ENCODE measurements around the gene ATP11A. TPM values are rescaled to one million over a fixed set of nuclear protein-coding genes. Genes with fewer than 3 reads are reported as not detected.
"Not testable (repeated sequence)": the region's sequence is repeated elsewhere in the genome, so short reads cannot be mapped to it uniquely, and the experiment has no call there.

ATP11A gene
- total and polyA plus RNA-seq, 4 donors: 3.1 to 68.1 (median 28.6) TPM

- no peaks in the 10 kb centered on the region for H3K36me3 ChIP-seq (ENCODE audit: control insufficient read depth in 1 of 2, insufficient read depth in 2 of 2, low read length in 1 of 2)
- ATAC-seq (ENCODE audit: low FRiP score) (no peak), DNase-seq (peak in 1 of 2 donors; percentile 18)
- intact Hi-C loops (cut with DNase I): no loop called here
- H3K27ac ChIP-seq (ENCODE audit: low read depth in 1 of 2, low read length in 2 of 2): no peak overlapping the region
- WGBS, 2 donors: 91 to 93% methylated on average over 24 of the region's 24 CpGs
- no peaks in the 10 kb centered on the region for H3K9me3 ChIP-seq (ENCODE audit: control insufficient read depth, low read length)
- no peak overlapping the region for H3K4me3 ChIP-seq (ENCODE audit: low read length in 2 of 2)
- no peaks in the 10 kb centered on the region for H3K4me1 ChIP-seq (ENCODE audit: control insufficient read depth in 1 of 2, insufficient read depth in 2 of 2, low read length in 2 of 2)
- H3K27me3 ChIP-seq (ENCODE audit: control insufficient read depth in 1 of 2, insufficient read depth in 2 of 2, low read length in 1 of 2): no peaks in the 10 kb centered on the region
Observed at GRCh38 chr13:112883241-112883945, 193.6 kb downstream of the ATP11A start.

- H3K4me1 ChIP-seq (ENCODE audit: control insufficient read depth in 1 of 2, insufficient read depth in 2 of 2, low read length in 2 of 2); H3K36me3 ChIP-seq (ENCODE audit: control insufficient read depth in 1 of 2, insufficient read depth in 2 of 2, low read length in 1 of 2); ATAC-seq (ENCODE audit: low FRiP score); H3K4me3 ChIP-seq (ENCODE audit: low read length in 2 of 2); H3K27me3 ChIP-seq (ENCODE audit: control insufficient read depth in 1 of 2, insufficient read depth in 2 of 2, low read length in 1 of 2); intact Hi-C loops (cut with DNase I); H3K27ac ChIP-seq (ENCODE audit: low read depth in 1 of 2, low read length in 2 of 2); H3K9me3 ChIP-seq (ENCODE audit: control insufficient read depth, low read length): not testable (repeated sequence)
- peak in 1 of 2 donors; percentile 28 for DNase-seq
- 91 to 94% methylated on average over 13 of the region's 13 CpGs for WGBS, 2 donors
Observed at GRCh38 chr13:112884700-112885099, 194.9 kb downstream of the ATP11A start.

GRCh38 chr13:112885242-112885781, 195.5 kb downstream of the ATP11A start:
- Histone ChIP-seq H3K4me3 (ENCODE audit: low read length in 2 of 2) (no peak overlapping the region), H3K9me3 (ENCODE audit: control insufficient read depth, low read length) (no peaks in the 10 kb centered on the region), H3K27ac (ENCODE audit: low read depth in 1 of 2, low read length in 2 of 2) (no peak overlapping the region), H3K36me3 (ENCODE audit: control insufficient read depth in 1 of 2, insufficient read depth in 2 of 2, low read length in 1 of 2) (no peaks in the 10 kb centered on the region), H3K27me3 (ENCODE audit: control insufficient read depth in 1 of 2, insufficient read depth in 2 of 2, low read length in 1 of 2) (no peaks in the 10 kb centered on the region), H3K4me1 (ENCODE audit: control insufficient read depth in 1 of 2, insufficient read depth in 2 of 2, low read length in 2 of 2) (no peaks in the 10 kb centered on the region)
- intact Hi-C loops (cut with DNase I): no loop called here
- WGBS, 2 donors: 85% methylated on average over 19 of the region's 19 CpGs
- DNase-seq (no peak), ATAC-seq (ENCODE audit: low FRiP score) (no peak)

- no peak overlapping the region for H3K27ac ChIP-seq (ENCODE audit: low read depth in 1 of 2, low read length in 2 of 2)
- intact Hi-C loops (cut with DNase I): no loop called here
Observed at GRCh38 chr13:112885782-112886268, 196.0 kb downstream of the ATP11A start.

GRCh38 chr13:112887151-112887550, 197.3 kb downstream of the ATP11A start:
- DNase-seq (peak in 1 of 2 donors; percentile 33), ATAC-seq (ENCODE audit: low FRiP score) (no peak)
- Histone ChIP-seq H3K27me3 (ENCODE audit: control insufficient read depth in 1 of 2, insufficient read depth in 2 of 2, low read length in 1 of 2) (no peaks in the 10 kb centered on the region), H3K9me3 (ENCODE audit: control insufficient read depth, low read length) (no peaks in the 10 kb centered on the region), H3K36me3 (ENCODE audit: control insufficient read depth in 1 of 2, insufficient read depth in 2 of 2, low read length in 1 of 2) (no peaks in the 10 kb centered on the region), H3K27ac (ENCODE audit: low read depth in 1 of 2, low read length in 2 of 2) (no peak overlapping the region), H3K4me1 (ENCODE audit: control insufficient read depth in 1 of 2, insufficient read depth in 2 of 2, low read length in 2 of 2) (no peaks in the 10 kb centered on the region), H3K4me3 (ENCODE audit: low read length in 2 of 2) (no peak overlapping the region)
- WGBS, 2 donors: 95 to 96% methylated on average over 6 of the region's 6 CpGs
- intact Hi-C loops (cut with DNase I): no loop called here

More at GRCh38 chr13:112885782-112886268, 196.0 kb downstream of the ATP11A start:
- Histone ChIP-seq H3K9me3 (ENCODE audit: control insufficient read depth, low read length) (no peaks in the 10 kb centered on the region), H3K4me3 (ENCODE audit: low read length in 2 of 2) (no peak overlapping the region), H3K27me3 (ENCODE audit: control insufficient read depth in 1 of 2, insufficient read depth in 2 of 2, low read length in 1 of 2) (no peaks in the 10 kb centered on the region), H3K36me3 (ENCODE audit: control insufficient read depth in 1 of 2, insufficient read depth in 2 of 2, low read length in 1 of 2) (no peaks in the 10 kb centered on the region), H3K4me1 (ENCODE audit: control insufficient read depth in 1 of 2, insufficient read depth in 2 of 2, low read length in 2 of 2) (no peaks in the 10 kb centered on the region)
- DNase-seq (peak; percentile 86 to 91), ATAC-seq (ENCODE audit: low FRiP score) (peak; percentile 91)
- 0 to 4% methylated on average over 25 of the region's 25 CpGs for WGBS, 2 donors

- Histone ChIP-seq H3K4me3 (ENCODE audit: low read length in 2 of 2) (no peak overlapping the region), H3K27ac (ENCODE audit: low read depth in 1 of 2, low read length in 2 of 2) (no peak overlapping the region), H3K27me3 (ENCODE audit: control insufficient read depth in 1 of 2, insufficient read depth in 2 of 2, low read length in 1 of 2) (no peaks in the 10 kb centered on the region), H3K9me3 (ENCODE audit: control insufficient read depth, low read length) (no peaks in the 10 kb centered on the region), H3K36me3 (ENCODE audit: control insufficient read depth in 1 of 2, insufficient read depth in 2 of 2, low read length in 1 of 2) (no peaks in the 10 kb centered on the region), H3K4me1 (ENCODE audit: control insufficient read depth in 1 of 2, insufficient read depth in 2 of 2, low read length in 2 of 2) (no peaks in the 10 kb centered on the region)
- DNase-seq (peak in 1 of 2 donors; percentile 35), ATAC-seq (ENCODE audit: low FRiP score) (no peak)
- intact Hi-C loops (cut with DNase I): no loop called here
- 84 to 86% methylated on average over 10 of the region's 10 CpGs for WGBS, 2 donors
Observed at GRCh38 chr13:112887557-112887991, 197.7 kb downstream of the ATP11A start.

- Histone ChIP-seq H3K4me1 (ENCODE audit: control insufficient read depth in 1 of 2, insufficient read depth in 2 of 2, low read length in 2 of 2) (no peaks in the 10 kb centered on the region), H3K27me3 (ENCODE audit: control insufficient read depth in 1 of 2, insufficient read depth in 2 of 2, low read length in 1 of 2) (no peaks in the 10 kb centered on the region), H3K36me3 (ENCODE audit: control insufficient read depth in 1 of 2, insufficient read depth in 2 of 2, low read length in 1 of 2) (no peaks in the 10 kb centered on the region), H3K4me3 (ENCODE audit: low read length in 2 of 2) (no peak overlapping the region), H3K27ac (ENCODE audit: low read depth in 1 of 2, low read length in 2 of 2) (no peak overlapping the region), H3K9me3 (ENCODE audit: control insufficient read depth, low read length) (no peaks in the 10 kb centered on the region)
- WGBS, 2 donors: 92 to 93% methylated on average over 34 of the region's 34 CpGs
- ATAC-seq (ENCODE audit: low FRiP score) (no peak), DNase-seq (peak; percentile 27 to 70)
- intact Hi-C loops (cut with DNase I): no loop called here
Observed at GRCh38 chr13:112888238-112889111, 198.6 kb downstream of the ATP11A start.

- Histone ChIP-seq H3K4me1 (ENCODE audit: control insufficient read depth in 1 of 2, insufficient read depth in 2 of 2, low read length in 2 of 2) (no peaks in the 10 kb centered on the region), H3K36me3 (ENCODE audit: control insufficient read depth in 1 of 2, insufficient read depth in 2 of 2, low read length in 1 of 2) (no peaks in the 10 kb centered on the region), H3K27me3 (ENCODE audit: control insufficient read depth in 1 of 2, insufficient read depth in 2 of 2, low read length in 1 of 2) (no peaks in the 10 kb centered on the region), H3K27ac (ENCODE audit: low read depth in 1 of 2, low read length in 2 of 2) (no peak overlapping the region), H3K9me3 (ENCODE audit: control insufficient read depth, low read length) (no peaks in the 10 kb centered on the region), H3K4me3 (ENCODE audit: low read length in 2 of 2) (no peak overlapping the region)
- no peak for ATAC-seq (ENCODE audit: low FRiP score)
- WGBS, 2 donors: 94% methylated on average over 40 to 42 of the region's 42 CpGs
- intact Hi-C loops (cut with DNase I): no loop called here
- DNase-seq: peak in 1 of 2 donors; percentile 39
Observed at GRCh38 chr13:112889351-112890290, 199.8 kb downstream of the ATP11A start.

Data from aorta (tissue), 5 donors.